ENCODE results near the gene NKIRAS2.

Gene NKIRAS2

GRCh38 chr17:42058063-42058462 is 38.2 kb downstream of the NKIRAS2 start:
- no peak for DNase-seq

GRCh38 chr17:42059815-42060214 is 39.9 kb downstream of the NKIRAS2 start:
- no peak for DNase-seq

GRCh38 chr17:42060231-42060630 is 40.3 kb downstream of the NKIRAS2 start:
- no peak for DNase-seq

GRCh38 chr17:42061646-42062487 is 42.0 kb downstream of the NKIRAS2 start:
- no peak for DNase-seq

GRCh38 chr17:42062681-42063080 is 42.8 kb downstream of the NKIRAS2 start:
- DNase-seq, result no peak

GRCh38 chr17:42065201-42065600 is 45.3 kb downstream of the NKIRAS2 start:
- DNase-seq, result no peak

- no peak for DNase-seq
These were observed 47.6 kb downstream of the NKIRAS2 start for GRCh38 chr17:42067371-42068091.

GRCh38 chr17:42068979-42069378 is 49.1 kb downstream of the NKIRAS2 start:
- DNase-seq, result no peak

DNA sequence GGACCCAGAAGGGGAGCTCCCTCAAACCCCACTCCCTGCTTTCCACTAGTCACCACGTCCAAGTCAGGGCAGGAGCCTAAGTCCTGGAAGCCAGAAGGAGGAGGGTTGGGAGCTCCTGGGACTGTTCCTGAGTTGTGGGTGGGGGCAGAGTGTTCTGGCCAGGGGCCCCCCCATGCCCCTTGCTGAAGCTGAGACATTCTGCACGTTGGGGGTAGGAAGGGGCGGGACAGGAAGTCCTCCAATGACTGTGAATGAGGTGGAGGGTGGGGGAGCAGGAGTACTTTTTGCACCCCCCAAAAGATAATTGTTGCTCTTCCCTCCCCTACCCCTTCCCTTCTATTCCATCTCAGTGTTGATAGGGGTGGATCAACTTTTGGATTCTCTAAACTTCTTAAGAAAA is 51.9 kb downstream of the NKIRAS2 start:
- DNase-seq, result no peak

- no peak for DNase-seq
These were observed 52.7 kb downstream of the NKIRAS2 start for GRCh38 chr17:42072323-42073187.

Data from SIG-M5 (cell line).